ENCODE data around the gene HERPUD1.
"Not testable (repeated sequence)": the region's sequence is repeated elsewhere in the genome, so short reads cannot be mapped to it uniquely, and the experiment has no call there.

GRCh38 chr16:56884929-56885328 lies 47.0 kb upstream of the HERPUD1 start:
- not testable (repeated sequence) for TF ChIP-seq CTCF (IDR thresholded peaks at IDR 0.05); POLR2AphosphoS5 (IDR thresholded peaks at IDR 0.05; ENCODE audit: low read depth, low read length); SIN3A (IDR thresholded peaks at IDR 0.05; ENCODE audit: borderline replicate concordance, insufficient read depth, low read depth, low read length)
